Peyer's patch (tissue), 4 donors: ENCODE measurements around the gene FKBP1A.

Experiments used
- CTCF ChIP-seq, 6 experiments: fragments of 450-650 bp in 4 of 6; fragments of 200-600 bp in 2 of 6; sonication (generic) in 1 of 6; IDR thresholded peaks; one replicate each; pipeline ENCODE4 v1.5.1; 2017 to 2019; ENCODE audit warnings: antibody characterized with exemption in 6 of 6, mild to moderate bottlenecking in 3 of 6, moderate library complexity in 1 of 6
- POLR2A ChIP-seq, 2 donors: fragments of 450-650 bp; IDR thresholded peaks; one replicate each; pipeline ENCODE4 v1.5.1; 2017; ENCODE audit warnings: antibody characterized with exemption in 2 of 2, mild to moderate bottlenecking in 2 of 2, moderate library complexity in 2 of 2

GRCh38 chr20:1392443-1392692 lies 486 bp downstream of the FKBP1A start:
- TF ChIP-seq CTCF (IDR thresholded peaks at IDR 0.05), result no peak
- no peak for TF ChIP-seq POLR2A (IDR thresholded peaks at IDR 0.05)
